ENCODE data around the gene WDR93.
"Not testable (repeated sequence)": the region's sequence is repeated elsewhere in the genome, so short reads cannot be mapped to it uniquely, and the experiment has no call there.

Gene WDR93

GRCh38 chr15:89685995-89686394 is 4.6 kb upstream of the WDR93 start:
- DNase-seq (ENCODE audit: low read depth in 2 of 2) = no peak

GRCh38 chr15:89686522-89686921 is 4.1 kb upstream of the WDR93 start:
- DNase-seq (ENCODE audit: low read depth in 2 of 2) = no peak

DNA sequence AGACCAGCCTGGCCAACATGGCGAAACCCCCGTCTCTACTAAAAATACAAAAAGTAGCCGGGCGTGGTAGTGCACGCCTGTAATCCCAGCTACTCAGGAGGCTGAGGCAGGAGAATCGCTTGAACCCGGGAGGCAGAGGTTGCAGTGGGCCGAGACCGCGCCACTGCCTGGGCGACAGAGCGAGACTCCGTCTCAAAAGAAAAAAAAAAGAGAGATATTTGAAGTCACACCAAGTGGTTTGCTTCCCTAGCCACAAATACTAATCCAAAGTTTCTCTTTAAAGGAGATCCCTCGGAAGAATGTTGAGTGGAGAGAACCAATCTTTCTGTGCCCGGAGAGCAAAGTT is 708 bp upstream of the WDR93 start:
- DNase-seq (ENCODE audit: low read depth in 2 of 2) = not testable (repeated sequence)

GRCh38 chr15:89693091-89693490 is 2.5 kb downstream of the WDR93 start:
- no peak for DNase-seq (ENCODE audit: low read depth in 2 of 2)

- DNase-seq (ENCODE audit: low read depth in 2 of 2) = no peak
Measured at GRCh38 chr15:89693696-89694095, 3.1 kb downstream of the WDR93 start.

- no peak for DNase-seq (ENCODE audit: low read depth in 2 of 2)
Measured at GRCh38 chr15:89695198-89695597, 4.6 kb downstream of the WDR93 start.

- DNase-seq (ENCODE audit: low read depth in 2 of 2) = no peak
Measured at GRCh38 chr15:89704411-89704810, 13.8 kb downstream of the WDR93 start.

GRCh38 chr15:89707577-89707976 is 17.0 kb downstream of the WDR93 start:
- DNase-seq (ENCODE audit: low read depth in 2 of 2) = no peak

DNA sequence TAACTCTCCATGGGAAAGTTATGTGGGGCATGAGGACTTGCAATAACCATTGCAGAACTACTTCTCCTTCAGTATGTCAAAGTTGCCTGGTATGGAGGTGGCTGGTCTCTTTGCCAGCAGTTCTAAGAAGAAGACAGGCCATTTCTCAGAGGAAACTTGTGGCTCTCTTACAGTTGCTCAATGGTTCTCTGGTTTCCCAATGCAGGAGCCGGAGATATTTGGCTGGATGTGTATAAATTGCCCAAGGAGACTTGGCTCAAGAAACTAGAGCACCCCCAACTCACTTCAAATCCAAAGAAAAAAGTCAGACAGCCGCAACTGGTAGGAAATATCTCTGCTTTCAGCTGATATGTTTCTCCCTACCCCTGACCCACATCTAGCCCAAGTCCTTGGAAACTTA is 24.2 kb downstream of the WDR93 start:
- no peak for DNase-seq (ENCODE audit: low read depth in 2 of 2)

GRCh38 chr15:89723031-89723430 is 32.4 kb downstream of the WDR93 start:
- DNase-seq (ENCODE audit: low read depth in 2 of 2) = no peak

DNA sequence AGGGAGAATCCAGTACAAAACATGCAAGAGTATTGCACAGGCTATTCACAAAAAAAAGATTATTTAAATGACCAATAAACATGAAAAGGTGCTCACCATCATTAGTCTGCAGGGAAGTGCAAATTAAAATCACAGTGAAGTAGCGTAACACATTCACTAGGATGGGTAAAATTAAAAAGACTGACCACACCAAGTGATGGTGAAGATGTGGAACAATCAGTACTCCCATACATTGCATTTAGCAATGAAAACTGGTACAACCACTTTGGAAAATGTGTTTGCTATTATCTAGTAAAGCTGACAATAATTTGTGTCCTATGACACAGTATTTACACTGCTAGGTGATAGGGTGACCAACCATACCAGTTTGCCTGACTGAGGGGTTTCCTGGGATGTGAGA is 34.0 kb downstream of the WDR93 start:
- DNase-seq (ENCODE audit: low read depth in 2 of 2) = no peak

GRCh38 chr15:89725064-89725463 is 34.5 kb downstream of the WDR93 start:
- DNase-seq (ENCODE audit: low read depth in 2 of 2) = no peak

- DNase-seq (ENCODE audit: low read depth in 2 of 2) = no peak
Measured at GRCh38 chr15:89728254-89728653, 37.6 kb downstream of the WDR93 start.

GRCh38 chr15:89731275-89731674 is 40.7 kb downstream of the WDR93 start:
- DNase-seq (ENCODE audit: low read depth in 2 of 2) = no peak

- no peak for DNase-seq (ENCODE audit: low read depth in 2 of 2)
Measured at GRCh38 chr15:89732451-89733172, 42.0 kb downstream of the WDR93 start.

DNA sequence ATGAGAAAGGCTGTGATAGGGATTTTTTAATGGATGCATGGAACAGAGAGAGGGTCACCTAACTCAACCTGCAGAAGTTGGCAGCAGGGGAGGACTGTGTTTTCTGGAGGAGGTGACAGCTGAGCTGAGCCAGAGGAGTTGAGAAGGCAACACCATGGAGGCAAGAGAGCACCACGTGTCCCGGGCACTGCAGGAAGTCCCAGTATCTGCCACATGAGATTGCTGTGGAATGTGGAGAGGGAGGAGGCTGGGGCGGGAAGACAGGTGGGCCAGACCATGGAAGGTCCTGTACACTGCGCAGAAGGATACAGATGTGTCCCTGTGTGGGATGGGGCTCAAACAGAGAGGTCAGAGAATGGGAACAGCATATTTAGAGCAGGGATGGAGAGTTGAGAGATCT is 45.2 kb downstream of the WDR93 start:
- no peak for DNase-seq (ENCODE audit: low read depth in 2 of 2)

DNA sequence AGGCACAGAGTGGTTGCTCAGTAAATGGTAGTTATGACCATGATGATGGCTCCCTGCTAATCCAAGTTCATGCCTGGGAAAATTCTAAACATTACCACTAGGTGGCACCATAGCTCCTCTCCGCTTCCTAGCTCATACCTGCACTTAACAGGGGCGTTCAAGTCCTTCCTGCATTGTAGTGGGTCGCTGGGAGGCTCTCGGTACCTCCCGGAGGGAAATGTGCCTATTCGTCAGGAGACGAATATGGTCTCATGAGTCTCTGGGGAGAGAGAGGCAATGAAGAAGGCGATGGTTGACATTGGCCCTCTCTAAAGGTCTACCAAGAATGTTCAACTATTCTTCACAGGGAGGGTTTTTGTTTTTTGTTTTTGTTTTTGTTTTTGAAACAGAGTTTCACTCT is 49.5 kb downstream of the WDR93 start:
- DNase-seq (ENCODE audit: low read depth in 2 of 2) = peak; percentile 16 to 25

DNA sequence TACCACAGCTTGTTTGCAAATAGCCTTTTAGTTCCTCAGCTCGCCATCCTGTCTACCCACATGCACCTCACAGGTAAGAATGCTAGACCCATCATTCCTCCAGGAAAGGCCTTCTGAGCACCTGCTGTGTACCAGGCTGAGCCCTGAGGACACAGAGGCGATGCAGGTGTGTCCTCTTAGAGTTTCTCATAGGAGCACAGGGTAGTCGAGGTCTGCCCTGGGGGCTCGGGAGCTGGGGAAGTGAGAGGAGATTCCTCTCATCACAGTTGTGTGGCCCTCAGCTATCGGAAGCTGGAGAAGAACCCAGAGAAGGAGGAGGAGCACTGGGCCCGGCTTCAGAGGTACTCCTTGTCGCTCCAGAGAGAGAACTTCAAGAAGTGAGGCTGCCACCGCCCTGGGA is 52.4 kb downstream of the WDR93 start:
- DNase-seq (ENCODE audit: low read depth in 2 of 2) = no peak

DNA sequence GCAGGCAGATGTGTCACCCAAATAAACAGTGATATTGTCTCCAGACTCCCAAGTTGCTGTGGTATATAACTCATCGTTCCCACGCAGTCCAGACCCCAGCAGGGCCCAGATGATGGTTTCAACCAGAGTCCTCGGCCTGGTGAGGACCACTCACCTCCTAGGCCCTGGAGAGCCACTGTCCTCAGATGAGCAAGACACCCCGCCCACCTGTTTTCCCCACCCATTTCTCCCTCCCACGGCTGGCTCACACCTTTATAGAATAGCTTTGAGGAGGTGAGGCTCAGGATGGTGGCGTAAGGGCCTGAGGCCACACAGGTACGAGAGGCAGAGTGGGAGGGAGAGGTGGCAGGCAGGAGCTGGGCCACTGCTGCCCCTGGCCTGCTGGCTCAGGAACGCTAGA is 53.0 kb downstream of the WDR93 start:
- DNase-seq (ENCODE audit: low read depth in 2 of 2) = no peak

GRCh38 chr15:89745131-89745530 is 54.5 kb downstream of the WDR93 start:
- DNase-seq (ENCODE audit: low read depth in 2 of 2) = no peak

DNA sequence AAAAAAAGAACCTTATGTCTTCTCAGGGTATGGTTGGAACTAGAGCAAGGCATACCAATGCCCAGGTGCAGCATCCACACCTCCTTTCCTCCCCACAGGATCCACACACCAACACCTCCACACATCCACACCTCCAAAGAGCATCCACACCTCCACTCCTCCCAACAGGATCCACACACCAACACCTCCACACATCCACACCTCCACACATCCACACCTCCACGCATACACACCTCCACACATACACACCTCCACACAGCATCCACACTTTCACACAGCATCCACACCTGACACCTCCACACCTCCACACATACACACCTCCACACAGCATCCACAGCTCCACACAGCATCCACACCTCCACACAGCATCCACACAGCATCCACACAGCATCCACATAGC is 55.2 kb downstream of the WDR93 start:
- DNase-seq (ENCODE audit: low read depth in 2 of 2) = no peak

DNA sequence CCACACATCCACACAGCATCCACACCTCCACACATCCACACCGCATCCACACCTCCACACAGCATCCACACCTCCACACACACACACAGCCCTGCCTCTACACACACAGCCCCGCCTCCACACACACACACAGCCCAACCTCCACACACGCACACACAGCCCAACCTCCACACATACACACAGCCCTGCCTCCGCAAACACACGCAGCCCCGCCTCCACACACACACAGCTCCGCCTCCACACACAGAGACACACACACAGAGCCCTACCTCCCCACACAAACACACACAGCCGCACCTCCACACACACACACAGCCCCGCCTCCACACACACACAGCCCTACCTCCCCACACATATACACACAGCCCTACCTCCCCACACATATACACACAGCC is 55.8 kb downstream of the WDR93 start:
- DNase-seq (ENCODE audit: low read depth in 2 of 2) = no peak

DNA sequence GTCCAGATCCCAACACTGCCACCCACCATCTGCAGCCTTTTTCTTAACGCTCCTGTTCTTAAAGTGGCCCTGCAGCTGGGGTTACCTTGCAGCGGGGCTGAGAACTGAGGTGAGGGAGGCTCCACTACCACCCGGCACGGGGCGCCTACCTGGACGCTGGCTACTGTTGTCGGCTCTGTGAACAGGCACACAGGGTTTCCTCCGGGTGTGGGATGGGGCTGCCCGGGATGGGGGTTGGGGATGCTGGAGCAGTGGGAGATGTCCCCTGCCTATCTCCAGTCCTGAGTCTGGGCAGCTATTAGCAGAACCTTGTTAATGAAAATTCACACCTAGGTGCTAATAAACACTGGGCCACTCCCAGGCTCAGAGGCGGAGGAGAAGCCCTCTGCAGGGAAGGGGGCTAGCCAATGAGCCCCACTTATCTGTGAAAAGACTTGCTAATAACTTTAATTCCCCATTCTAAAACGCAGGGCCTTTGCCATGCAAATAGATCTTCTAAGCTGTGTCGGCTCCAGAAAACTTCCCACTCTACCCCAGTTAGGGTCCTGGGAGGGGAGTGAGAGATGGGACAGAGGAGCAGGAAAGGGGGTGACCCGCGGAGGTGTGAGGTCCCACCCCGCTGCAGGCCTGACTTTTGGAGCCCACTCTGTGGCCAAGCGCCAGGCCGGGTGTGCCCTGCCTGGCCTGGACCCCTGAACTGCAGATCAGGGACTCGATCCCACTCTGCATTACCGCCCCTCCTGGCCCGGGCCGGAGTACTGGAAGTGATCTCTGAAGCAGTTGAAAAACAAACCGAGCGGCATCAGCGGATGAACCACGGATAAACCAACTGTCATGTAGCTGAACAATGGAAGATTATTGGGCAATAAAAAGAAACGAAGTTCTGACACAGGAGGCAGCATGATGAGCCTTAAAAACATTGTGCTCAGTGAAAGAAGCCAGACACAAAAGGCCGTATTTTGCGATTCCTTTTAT is 57.4 kb downstream of the WDR93 start:
- no peak for DNase-seq (ENCODE audit: low read depth in 2 of 2)
